ENCODE data around the gene FUNDC2. TPM values are rescaled to one million over a fixed set of nuclear protein-coding genes. Genes with fewer than 3 reads are reported as not detected.

The FUNDC2 gene
- total and polyA plus RNA-seq, 2 of the 4 experiments (the other 2 are of a cell fraction) = 42.5 to 51.7 TPM

DNA sequence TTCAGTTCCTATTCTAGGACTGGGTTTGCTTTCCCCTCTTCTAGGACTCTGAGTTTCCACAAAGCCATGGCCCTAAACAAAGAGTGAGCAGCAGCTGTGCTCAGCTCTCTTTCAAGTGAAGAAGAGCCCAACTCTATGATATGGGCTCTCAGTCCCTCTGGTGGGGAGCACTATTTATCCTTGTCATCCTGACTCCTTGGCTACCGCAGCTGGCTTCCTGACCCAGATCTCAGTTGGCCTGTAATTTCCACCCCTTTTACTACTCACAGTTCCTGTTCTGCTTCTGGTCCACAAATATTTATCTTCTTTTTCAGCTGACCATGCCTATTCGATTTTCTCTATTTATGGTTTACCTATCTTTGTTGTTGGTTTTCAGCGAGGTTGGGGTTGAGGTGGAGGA is 37.9 kb upstream of the FUNDC2 start:
- ChIA-PET CTCF (no interaction called here), POLR2A (ENCODE audit: unreplicated experiment) (no interaction called here)
- H2AK9ac ChIP-seq (replicated peaks; ENCODE audit: low read depth, low read length, poor library complexity) = no peak overlapping the region
- no CpG with 5 or more reads among the region's 3 CpGs for WGBS, 2 experiments (ENCODE audit: extremely low coverage in 2 of 2, insufficient read length in 1 of 2)
- H3K4me1 ChIP-seq (ENCODE audit: control insufficient read depth, insufficient read depth, low read length) = no peaks in the 10 kb centered on the region
- H2BK120ac ChIP-seq (ENCODE audit: low read depth, low read length) = no peak overlapping the region
- H3K4me3 ChIP-seq (ENCODE audit: insufficient read depth, low read depth, low read length) = no peak overlapping the region
- intact Hi-C loops (cut with micrococcal nuclease) = no loop called here
- H4K91ac ChIP-seq (ENCODE audit: insufficient read depth, low read depth, low read length) = no peak overlapping the region
- no peak for TF ChIP-seq SMC3 (IDR thresholded peaks at IDR 0.05; ENCODE audit: low read depth, low read length)
- no peak for TF ChIP-seq CHD1 (IDR thresholded peaks at IDR 0.05; ENCODE audit: low read depth, low read length)
- TF ChIP-seq FOS (IDR thresholded peaks at IDR 0.05; ENCODE audit: low read depth, low read length) = no peak
- H2AFZ ChIP-seq (replicated peaks; ENCODE audit: low read length, poor library complexity) = no peak overlapping the region
- dilution Hi-C loops (cut with HindIII; ENCODE audit: low sequenced_read_pairs, unreplicated experiment) = no loop called here
- no peak overlapping the region for H3K56ac ChIP-seq (ENCODE audit: extremely low read depth, insufficient read depth, low read length)
- H4K20me1 ChIP-seq (ENCODE audit: insufficient read depth, low read length) = no peaks in the 10 kb centered on the region
- no peak overlapping the region for H3K14ac ChIP-seq (replicated peaks; ENCODE audit: low read depth, low read length)
- H4K5ac ChIP-seq (ENCODE audit: low read depth, low read length) = no peak overlapping the region
- no peak overlapping the region for H2AK5ac ChIP-seq (ENCODE audit: low read depth, low read length)
- H3K36me3 ChIP-seq (ENCODE audit: control insufficient read depth, insufficient read depth, low read length) = no peaks in the 10 kb centered on the region
- H3K4me2 ChIP-seq (ENCODE audit: low read depth, low read length) = no peak overlapping the region
- H2BK15ac ChIP-seq (ENCODE audit: low read depth, low read length) = no peak overlapping the region
- H3K4ac ChIP-seq (ENCODE audit: low read depth, low read length) = no peak overlapping the region
- no peak overlapping the region for H3K23ac ChIP-seq (ENCODE audit: low read depth, low read length)
- no peak overlapping the region for H4K8ac ChIP-seq (ENCODE audit: low read depth in 2 of 2, low read length in 2 of 2)
- no peak overlapping the region for H3K27ac ChIP-seq (ENCODE audit: insufficient read depth, low read length)
- DNase-seq = no peak
- H3K27me3 ChIP-seq (ENCODE audit: control insufficient read depth, insufficient read depth, low read length) = no peaks in the 10 kb centered on the region
- H2BK5ac ChIP-seq (ENCODE audit: low read depth, low read length, poor library complexity, severe bottlenecking) = no peak overlapping the region
- H3K9me3 ChIP-seq (ENCODE audit: control insufficient read depth, insufficient read depth, low read length) = peaks cover 2% of the 10 kb centered on the region; the same call in 1 of the 2 replicates
- no peaks in the 10 kb centered on the region for H3K79me1 ChIP-seq (ENCODE audit: low read depth in 1 of 2, low read length in 2 of 2)
- H3K18ac ChIP-seq (ENCODE audit: low read depth, low read length) = no peak overlapping the region
- H2BK20ac ChIP-seq (ENCODE audit: low read depth, low read length) = no peak overlapping the region
- ATAC-seq (ENCODE audit: low read depth) = no peak
- in situ Hi-C loops (cut with MboI; ENCODE audit: low sequenced_read_pairs) = no loop called here
- BruUV-seq (replicated peaks) = no TSS peak
- no peaks in the 10 kb centered on the region for H3K9me1 ChIP-seq (ENCODE audit: insufficient read depth, low read length)
- H3K9ac ChIP-seq (ENCODE audit: low read depth, low read length) = no peak overlapping the region

All from IMR-90 (cell line).